NCI-H82 treated with DMSO at 0.1 percent for 48 hours (cell line): Measurements from ENCODE around the gene ZNF414.
"Not testable (repeated sequence)": the region's sequence is repeated elsewhere in the genome, so short reads cannot be mapped to it uniquely, and the experiment has no call there.

ENCODE experiments used
- DNase-seq: peaks from one replicate; lab custom pipeline; 2025; ENCODE audit not compliant: unreplicated experiment; lab: John Stamatoyannopoulos, UW

Gene ZNF414

DNA sequence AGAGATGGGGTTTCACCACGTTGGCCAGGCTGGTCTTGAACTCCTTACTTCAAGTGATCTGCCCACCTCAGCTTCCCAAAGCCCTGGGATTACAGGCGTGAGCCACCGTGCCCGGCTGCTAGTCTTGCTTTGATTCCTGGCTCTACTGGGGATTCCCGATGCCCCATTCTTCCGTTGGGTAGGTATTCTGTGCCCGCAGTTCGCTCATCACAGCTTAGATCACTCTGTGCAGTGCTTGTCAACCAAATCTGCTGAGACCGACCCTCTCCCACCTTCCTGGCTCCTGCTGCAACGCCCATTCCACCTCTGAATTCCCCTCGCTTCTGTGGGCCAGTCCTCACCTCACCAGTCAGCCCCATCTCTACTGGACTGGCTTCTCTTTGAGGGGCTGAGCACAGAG, 4.6 kb upstream of the ZNF414 start:
- DNase-seq, result no peak

DNA sequence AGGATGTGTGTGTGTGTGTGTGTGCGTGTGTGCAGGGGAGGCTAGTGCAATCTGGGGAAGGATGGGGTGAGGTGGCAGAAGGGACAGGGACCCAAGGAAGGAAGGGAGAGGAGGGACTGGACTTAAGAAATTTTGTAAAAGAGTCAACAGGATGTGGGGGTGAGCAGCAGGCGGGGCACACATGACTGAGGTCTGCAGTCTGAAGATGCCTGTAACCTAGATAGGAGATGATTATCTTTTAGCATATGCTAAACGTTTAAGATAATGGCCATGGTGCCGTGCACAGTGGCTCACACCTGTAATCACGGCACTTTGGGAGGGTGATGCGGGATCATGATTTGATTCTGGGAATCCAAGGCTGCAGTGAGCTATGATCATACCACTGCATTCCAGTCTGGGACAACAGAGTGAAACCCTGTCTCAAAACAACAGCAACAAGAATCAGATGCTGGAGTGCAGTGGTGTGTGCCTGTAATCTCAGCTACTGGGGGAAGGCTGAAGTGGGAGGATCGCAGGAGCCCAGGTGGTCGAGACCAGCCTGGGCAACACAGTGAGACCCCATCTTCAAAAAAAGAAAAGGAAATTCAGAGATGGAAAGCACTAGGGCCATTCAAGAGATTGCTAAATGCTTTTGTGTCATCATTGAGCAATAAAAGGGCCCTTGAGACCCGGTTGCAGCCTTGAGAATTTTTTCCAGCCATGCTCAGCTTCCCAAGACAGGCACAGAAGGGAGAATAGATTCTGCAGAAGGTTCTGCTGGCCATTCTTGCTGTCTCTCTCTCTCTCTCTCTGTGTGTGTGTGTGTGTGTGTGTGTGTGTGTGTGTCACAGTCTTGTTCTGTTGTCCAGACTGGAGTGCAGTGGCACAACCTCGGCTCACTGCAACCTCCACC, 3.8 kb upstream of the ZNF414 start:
- no peak for DNase-seq

DNA sequence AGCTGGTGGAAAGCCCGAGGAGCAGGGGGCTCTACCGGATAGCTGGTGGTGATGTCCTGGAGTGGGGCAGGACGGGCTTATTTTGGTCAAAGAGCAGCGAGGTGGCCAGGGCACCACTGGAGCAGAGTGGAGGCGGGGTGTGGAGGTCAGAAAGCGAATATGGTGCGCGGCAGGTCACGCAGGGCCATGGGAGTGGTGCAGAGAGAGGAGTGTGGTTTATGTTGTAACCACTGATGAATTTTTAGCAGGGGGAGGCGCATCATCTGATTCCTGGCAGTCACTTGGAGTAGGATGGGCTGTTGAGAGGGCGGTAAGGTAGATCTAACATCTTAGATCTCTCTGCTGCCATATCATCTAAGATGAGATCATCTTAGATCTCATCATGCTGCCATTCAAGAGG, 1.4 kb upstream of the ZNF414 start:
- no peak for DNase-seq

DNA sequence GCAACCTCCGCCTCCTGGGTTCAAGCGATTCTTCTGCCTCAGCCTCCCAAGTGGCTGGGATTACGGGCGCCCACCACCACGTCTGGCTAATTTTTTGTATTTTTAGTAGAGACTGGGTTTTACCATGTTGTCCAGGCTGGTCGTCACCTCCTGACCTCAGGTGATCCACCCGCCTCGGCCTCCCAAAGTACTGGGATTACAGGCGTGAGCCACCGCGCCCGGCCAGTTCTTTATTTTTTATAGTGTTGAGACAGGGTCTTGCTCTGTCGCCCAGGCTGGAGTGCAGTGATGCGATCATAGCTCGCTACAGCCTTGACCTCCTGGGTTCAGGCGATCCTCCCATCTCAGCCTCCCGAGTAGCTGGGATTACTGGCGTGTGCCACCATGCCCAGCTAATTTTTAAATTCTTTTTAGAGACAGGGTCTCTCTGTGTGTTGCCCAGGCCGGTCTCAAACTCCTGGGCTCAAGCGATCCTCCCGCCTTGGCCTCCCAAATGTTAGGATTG, 590 bp upstream of the ZNF414 start:
- DNase-seq, result not testable (repeated sequence)

DNA sequence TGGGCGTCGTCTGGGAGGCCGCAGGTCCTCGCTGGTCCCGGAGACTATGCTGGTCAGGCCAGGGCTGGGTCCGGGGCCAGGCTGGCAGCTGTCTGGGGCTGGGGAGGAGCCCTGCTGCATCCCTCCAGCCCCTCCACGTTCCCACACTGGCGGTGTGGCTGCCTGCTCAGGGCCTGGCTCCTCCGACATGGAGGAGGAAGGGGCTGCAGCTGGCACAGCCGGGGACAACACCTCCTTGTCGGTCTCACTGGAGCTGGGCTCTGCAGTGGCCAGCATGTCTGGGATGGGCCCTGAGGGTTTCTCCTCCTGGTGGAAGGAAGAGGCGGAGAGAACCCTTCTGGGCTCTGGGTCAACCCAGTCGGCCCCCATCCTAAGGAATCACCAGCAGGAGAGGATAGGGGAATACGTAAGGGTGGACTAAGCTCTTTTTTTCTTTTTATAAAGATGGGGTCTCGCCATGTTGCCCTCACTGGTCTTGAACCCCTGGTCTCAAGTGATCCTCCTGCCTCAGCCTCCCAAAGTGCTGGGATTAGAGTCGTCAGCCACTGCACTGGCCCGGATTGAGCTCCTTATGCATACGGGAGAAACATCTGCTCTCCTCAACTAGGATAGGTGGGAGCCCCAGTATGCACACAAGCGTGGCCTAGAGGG, 806 bp downstream of the ZNF414 start:
- no peak for DNase-seq

DNA sequence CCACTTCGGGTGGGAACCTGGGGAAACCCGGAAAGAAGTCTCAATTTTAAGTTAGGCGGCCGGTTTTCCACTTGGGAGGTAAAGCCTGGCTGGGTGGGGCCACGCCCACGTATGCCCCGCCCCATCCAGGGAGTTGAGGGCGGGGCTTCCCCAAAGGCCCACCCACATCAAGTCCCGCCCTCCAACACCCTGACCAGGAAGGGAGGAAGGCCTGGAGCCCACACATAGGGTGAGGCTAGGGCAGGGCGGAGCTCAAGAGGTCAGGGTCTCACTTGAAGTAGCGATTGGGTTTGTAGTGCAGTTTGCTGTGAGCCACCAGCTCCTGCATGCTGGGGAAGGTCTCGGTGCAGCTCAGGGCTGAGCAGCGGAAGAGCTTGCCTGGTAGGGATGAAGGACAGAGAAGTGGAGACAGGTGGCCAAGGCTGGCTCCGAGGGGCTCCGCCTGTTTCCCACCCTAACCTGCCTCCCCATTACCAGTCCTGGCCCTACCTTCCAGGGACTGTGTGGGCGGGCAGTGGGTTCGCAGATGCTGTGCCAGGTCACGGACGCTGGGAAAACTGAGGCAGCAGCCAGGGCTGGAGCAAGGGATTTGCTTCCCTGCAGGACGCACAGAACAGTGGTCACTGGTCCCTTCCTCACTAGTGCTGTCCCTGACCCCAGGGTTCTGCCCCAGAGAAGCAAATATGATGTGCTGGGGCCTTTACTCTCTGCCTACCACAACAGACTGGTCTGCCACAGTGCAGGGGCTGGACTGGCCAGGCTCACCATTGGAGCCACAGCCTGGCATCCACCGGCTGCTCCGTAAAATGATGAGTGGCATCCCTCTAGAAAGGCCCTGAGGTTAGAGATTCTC, 1.6 kb downstream of the ZNF414 start:
- DNase-seq, result no peak

DNA sequence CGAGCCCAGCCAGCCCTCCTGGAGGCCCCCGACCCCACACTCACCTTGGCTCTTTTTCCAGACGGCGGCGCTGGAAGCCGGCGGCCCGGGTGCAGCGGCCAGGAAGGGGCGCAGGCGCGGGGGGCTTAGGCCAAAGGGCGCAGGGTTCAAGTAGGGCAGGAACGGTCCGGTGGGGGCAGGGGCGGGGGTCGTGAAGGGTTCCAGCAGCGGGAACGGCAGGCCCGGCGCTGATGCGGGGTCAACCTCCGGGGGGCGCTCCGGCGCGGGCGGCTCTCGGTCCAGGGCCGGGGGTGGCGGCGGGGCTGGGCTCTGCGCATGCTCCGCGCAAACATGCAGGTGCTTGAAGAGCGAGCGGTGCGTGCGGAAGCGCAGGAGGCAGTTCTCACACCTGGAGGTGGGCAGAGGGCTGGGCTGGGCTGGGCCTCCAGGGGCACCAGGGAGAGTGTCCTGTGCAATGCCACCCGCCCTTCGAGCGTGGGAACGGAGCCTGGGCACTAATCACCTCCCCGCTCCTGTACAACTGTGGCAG, 2.3 kb downstream of the ZNF414 start:
- DNase-seq, result no peak

DNA sequence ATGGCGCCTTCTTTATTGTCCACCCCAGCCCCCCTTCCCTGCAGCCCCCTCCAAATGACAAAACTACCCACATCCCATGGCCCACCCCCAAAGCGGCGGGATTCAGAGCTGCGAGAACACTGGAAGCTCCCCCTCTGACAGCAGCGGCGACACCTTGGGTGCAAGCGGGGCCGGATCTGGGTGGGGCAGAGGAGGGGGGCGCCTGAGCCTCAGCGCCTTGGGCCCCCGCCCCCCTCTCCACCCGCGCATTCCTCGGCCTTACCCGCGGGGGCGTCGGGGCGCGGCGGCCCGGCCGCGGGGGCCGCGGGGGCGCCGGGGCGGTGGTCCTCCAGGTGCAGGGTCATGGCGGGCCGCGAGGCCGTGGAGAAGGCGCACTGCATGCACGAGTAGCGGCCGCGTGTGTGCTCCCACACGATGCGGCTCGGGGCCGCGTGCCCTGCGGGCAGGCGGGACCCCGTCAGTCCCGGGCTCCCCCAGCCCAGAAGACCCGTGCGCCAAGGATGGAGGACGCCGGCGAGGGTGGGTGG, 3.3 kb downstream of the ZNF414 start:
- no peak for DNase-seq

DNA sequence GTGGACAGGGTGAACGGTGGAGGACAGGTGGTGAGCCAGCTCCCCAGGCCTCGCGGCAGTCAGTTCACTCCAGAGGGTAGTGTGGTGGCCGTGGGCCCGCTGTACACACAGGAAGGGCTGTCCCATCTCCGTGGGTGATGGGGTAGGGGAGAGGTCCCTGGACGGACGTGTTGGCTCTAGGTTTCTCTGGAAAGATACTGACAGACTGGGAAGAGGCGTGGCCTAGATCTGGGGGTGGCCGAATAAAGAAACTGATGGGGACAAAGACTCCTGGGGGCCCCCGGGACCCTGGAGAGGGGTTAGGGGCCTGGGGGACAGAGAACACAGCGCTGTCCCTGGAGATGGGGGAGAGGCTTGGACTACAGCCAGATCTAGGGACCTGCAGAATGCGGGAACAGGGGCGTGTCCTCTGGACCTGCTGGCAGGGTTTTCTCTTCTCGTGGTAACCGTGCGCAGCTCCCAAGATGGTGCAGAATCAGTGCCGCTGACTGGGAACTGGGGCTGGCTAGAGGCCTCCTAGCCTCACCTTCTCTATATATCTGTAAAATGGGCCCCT, 7.5 kb downstream of the ZNF414 start:
- DNase-seq, result no peak

DNA sequence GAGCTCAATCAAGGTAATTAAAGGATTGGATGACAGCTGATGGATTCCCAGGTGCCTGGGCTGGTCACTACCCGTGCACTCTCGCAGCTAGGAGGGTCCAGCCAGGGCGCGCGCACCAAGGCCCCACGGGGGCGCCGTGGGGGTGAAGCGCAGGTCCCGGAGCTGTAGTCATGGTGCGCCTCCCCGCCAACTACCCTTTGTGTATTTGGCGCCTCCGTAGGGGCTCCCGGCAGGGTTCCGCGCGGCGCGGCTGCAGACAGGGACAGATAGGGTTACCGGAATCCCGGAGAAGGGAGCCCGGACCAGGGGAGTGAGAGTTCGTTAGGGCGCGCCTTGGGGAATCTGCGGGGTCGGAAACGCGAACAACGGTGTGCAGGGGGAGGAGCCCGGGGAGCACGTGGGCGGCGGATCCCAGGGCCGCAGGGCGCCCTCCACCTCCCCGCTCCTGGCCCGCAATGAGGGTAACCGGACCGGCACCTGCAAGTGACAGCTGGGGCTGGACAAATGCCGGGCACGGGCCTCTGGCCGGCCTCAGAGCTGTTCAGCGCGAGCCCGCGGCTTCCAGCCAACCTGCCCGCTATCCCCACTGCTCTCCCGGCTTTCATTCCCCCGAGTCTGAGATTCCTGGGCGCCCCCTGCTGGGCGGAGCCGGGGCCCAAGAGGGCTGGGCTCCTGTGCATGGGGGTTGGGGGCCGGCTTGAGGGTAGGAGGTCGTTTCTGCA, 8.1 kb downstream of the ZNF414 start:
- DNase-seq, result peak; percentile 32

DNA sequence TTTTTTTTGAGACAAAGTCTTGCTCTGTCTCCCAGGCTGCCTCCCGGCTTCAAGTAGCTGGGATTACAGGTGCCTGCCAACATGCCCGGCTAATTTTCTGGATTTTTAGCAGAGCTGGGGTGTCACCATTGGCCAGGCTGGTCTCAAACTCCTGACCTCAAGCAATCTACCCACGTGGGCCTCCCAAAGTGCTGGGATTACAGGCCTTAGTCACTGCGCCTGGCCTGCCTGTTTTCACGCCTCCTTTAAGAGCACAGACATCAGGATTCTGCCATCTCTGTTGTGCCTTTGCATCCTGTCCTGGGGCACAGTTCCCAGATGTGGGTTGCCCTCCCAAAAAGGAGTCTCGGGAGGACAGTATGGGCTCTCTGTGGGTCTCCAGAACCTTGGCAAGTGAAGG, 9.0 kb downstream of the ZNF414 start:
- no peak for DNase-seq

DNA sequence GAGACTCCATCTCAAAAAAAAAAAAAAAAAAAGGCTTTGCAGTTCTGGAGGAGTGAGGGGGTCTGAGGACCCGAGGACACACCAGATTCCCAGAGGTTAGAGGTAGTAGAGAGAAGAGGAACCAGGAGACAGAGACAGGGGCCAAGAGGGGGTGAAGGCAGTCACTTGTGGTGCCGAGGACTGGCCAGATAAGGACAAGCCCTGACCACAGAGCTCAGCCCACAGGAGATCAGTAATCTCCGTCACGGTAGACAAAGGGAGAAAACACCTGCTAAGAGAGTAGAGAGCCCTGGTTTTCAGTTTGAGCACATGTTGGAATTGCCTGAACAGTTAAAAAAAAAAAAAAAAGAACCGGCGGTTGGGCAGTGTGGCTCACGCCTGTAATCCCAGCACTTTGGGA, 9.8 kb downstream of the ZNF414 start:
- DNase-seq, result no peak

DNA sequence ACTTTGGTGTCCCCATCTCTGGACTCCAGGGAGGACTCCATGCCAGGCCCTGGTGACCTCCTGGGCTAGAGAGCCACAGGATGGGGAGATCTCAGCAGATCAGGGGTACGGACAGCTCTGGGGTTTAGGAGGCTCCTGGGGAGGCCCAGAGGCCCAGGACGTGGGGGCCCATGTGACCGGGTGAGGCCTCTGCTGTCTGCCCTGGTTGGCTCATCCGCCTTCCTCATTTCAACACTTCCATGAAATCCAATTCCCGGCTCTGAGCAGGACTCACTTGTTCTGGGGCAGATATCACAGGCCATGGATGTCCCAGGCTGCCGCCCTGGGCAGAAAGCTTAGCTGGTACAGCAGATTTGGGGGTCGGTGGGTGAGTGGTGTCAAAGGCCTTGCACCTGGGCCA, 10.5 kb downstream of the ZNF414 start:
- no peak for DNase-seq

DNA sequence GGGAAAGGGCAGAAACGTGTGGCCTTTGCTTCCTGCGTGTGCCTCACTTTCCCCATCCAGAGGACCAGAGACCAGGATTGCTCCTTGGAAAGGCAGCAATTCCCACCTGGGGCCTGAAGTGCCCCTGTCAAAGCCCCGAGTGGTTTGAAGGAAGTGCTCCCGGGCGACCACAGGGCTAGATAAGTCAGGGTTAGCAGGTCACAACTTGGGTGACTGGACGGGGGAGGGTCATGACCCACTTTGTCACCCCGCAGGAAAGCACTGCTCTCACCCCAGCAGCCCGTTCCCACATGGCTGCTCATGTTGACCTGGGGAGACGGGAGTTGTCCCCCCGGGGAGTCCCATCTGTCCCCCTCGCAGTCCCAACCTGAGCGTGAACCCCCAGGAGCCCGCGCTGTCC, 12.0 kb downstream of the ZNF414 start:
- no peak for DNase-seq

DNA sequence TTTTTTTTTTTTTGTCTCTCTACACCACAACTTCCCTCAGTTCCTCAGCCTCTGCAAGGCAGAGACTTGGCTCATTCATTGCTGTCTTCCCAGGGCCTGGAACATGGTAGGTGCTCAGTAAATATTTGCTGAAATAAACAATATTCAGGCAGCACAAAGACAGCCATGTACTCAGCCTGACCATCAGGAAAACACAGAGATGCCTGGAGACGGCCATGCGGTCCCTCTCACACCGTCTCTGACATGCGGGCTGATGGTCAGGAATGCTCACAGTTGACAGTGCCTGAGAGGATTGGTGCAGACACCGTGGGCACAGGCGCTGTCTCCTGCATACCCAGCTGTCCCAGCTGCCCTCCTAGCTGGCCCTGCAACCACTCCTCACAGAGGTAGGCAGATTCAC, 12.5 kb downstream of the ZNF414 start:
- no peak for DNase-seq

DNA sequence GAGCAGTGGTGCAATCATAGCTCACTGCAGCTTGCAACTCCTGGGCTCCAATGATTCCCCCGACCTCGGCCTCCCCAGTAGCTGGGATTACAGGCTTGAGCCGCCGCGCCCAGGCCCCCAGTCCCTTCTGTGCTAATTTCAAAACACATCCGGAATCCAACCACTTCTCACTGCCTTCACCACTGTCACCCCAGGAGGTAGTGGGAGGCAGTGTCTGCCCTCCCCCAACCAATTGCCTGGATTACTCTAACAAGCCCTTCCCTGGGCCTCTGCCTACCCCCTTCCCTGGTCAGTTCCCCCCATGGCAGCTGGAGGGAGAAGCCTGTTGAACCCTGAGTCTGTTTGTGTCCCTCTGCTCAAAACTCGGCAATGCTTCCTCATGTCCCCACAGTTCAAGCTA, 13.8 kb downstream of the ZNF414 start:
- DNase-seq, result no peak

DNA sequence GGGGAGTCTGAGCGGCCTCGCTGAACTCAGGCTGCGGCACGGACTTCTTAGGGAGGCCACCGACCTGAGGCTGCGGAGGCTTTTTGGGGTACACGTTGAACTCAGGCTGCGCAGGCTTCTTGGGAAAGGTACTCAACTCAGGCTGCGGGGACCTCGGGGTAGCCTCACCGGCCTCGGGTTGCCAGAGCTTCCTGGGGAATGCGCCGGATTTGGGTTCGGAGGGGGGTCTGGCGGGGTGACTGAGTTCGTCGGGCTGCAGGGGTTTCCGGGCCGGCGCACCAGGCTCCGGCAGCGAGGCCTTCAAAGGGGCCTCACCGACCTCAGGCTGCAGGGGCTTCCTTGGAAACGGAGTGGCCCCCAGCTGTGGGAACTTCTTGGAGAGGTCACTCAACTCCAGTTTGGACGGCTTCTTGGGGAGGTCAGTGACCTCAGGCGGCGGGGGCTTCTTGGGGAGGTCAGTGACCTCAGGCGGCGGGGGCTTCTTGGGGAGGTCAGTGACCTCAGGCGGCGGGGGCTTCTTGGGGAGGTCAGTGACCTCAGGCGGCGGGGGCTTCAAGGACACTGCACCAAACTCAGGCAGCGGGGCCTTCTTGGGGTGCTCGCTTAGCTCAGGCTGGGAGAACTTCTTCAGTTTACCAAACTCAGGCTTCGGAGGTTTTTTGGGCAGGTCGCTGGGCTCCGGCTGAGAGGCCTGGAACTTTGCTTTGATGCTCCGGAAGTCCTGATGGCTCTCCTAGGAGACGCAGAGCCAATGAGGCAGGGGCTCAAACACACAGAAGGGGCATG, 14.7 kb downstream of the ZNF414 start:
- no peak for DNase-seq

DNA sequence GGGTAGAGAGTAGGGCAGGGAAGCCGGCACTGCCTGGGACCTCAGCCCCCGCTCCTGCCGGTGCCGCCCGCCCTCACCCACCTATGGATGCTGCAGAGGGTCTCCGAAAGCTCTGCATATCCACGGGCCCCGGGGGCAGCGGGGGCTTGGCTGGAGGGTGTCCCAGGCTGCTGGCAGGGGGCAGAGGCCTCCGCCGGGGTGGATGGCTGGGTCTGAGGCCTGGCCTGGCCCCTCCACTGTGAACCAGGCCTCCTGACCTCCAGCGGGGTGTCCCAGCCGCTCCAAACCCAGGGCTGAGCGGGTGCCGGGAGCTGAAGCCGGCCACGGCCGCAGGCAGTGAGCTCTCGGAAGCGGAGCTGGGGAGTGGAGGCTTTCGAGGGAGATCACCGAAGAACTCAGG, 15.7 kb downstream of the ZNF414 start:
- DNase-seq, result no peak

DNA sequence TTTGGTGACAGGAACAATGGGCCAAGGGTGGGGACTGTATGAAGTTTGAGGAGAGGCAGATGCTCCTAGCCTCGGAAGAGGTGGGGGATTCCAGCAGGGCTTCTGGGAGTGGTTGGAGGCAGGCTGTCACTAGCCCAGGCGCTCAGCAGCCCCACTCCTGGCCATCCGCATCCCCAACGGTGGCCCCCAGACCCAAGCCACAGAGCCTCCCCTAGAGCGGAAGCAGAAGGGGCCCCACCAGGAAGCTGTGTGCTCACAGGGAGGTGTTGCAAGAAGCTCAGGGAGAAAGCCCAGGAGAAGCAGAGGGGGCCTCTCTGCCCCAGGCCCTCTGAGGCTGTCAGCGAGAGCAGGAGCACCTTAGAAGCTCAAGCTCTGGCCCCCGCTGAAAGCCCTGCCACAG, 19.8 kb downstream of the ZNF414 start:
- no peak for DNase-seq
